Measurements from ENCODE around the gene NOP53.
"Not testable (repeated sequence)": the region's sequence is repeated elsewhere in the genome, so short reads cannot be mapped to it uniquely, and the experiment has no call there.

Gene NOP53

GRCh38 chr19:47765523-47766358, 20.4 kb downstream of the NOP53 start:
- peaks cover 1% of the 10 kb centered on the region for H3K27me3 Mint-ChIP-seq
- no peaks in the 10 kb centered on the region for H3K36me3 Mint-ChIP-seq (ENCODE audit: low read depth)
- no peaks in the 10 kb centered on the region for H3K9me3 Mint-ChIP-seq
- no peak overlapping the region for H3K27ac Mint-ChIP-seq
- intact Hi-C loops (cut with micrococcal nuclease): loop anchor here (1.0 kb wide), 1 partner anchor 23 kb away; no protein-coding TSS in a partner anchor
- no peak overlapping the region for H3K4me3 Mint-ChIP-seq
- no peaks in the 10 kb centered on the region for H3K4me1 Mint-ChIP-seq (ENCODE audit: low read depth)

GRCh38 chr19:47766359-47766620, 20.9 kb downstream of the NOP53 start:
- H3K9me3 Mint-ChIP-seq: no peaks in the 10 kb centered on the region
- H3K27ac Mint-ChIP-seq: no peak overlapping the region
- intact Hi-C loops (cut with micrococcal nuclease): loop anchor here (1.0 kb wide), 1 partner anchor 22 kb away; no protein-coding TSS in a partner anchor
- H3K4me3 Mint-ChIP-seq: no peak overlapping the region
- peaks cover 1% of the 10 kb centered on the region for H3K27me3 Mint-ChIP-seq
- H3K36me3 Mint-ChIP-seq (ENCODE audit: low read depth): no peaks in the 10 kb centered on the region
- no peaks in the 10 kb centered on the region for H3K4me1 Mint-ChIP-seq (ENCODE audit: low read depth)

GRCh38 chr19:47766670-47767069, 21.3 kb downstream of the NOP53 start:
- intact Hi-C loops (cut with micrococcal nuclease): loop anchor here (1.0 kb wide), 1 partner anchor 22 kb away; no protein-coding TSS in a partner anchor
- Mint-ChIP-seq H3K4me3 (no peak overlapping the region), H3K27ac (no peak overlapping the region)

DNA sequence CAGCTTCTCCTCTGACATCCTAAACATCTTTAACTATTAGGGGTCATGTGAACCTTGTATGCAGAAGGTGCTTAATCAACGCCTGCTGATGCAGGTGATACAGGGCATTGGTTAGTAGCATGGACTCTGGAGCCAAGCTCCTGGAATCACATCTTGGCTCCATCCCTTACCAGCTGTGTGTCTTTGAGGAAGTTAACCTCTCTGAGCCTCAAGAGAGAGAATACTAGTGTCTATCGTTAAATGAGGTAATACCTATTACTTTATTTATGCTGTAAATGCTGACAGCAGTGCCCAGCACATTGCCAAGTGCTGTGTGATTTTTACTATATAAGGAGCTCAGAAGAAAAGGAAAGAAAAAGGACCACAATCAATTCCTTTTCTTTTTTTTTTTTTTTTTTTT, 22.0 kb downstream of the NOP53 start:
- Mint-ChIP-seq H3K4me3 (no peak overlapping the region), H3K9me3 (no peaks in the 10 kb centered on the region), H3K27ac (no peak overlapping the region), H3K4me1 (ENCODE audit: low read depth) (no peaks in the 10 kb centered on the region), H3K27me3 (peaks cover 1% of the 10 kb centered on the region), H3K36me3 (ENCODE audit: low read depth) (no peaks in the 10 kb centered on the region)
- intact Hi-C loops (cut with micrococcal nuclease): no loop called here

More at GRCh38 chr19:47766670-47767069, 21.3 kb downstream of the NOP53 start:
- Mint-ChIP-seq H3K36me3 (ENCODE audit: low read depth) (no peaks in the 10 kb centered on the region), H3K4me1 (ENCODE audit: low read depth) (no peaks in the 10 kb centered on the region), H3K9me3 (no peaks in the 10 kb centered on the region), H3K27me3 (peaks cover 1% of the 10 kb centered on the region)

- Mint-ChIP-seq H3K9me3 (no peaks in the 10 kb centered on the region), H3K27ac (no peak overlapping the region), H3K4me3 (no peak overlapping the region), H3K27me3 (peaks cover 1% of the 10 kb centered on the region), H3K36me3 (ENCODE audit: low read depth) (no peaks in the 10 kb centered on the region), H3K4me1 (ENCODE audit: low read depth) (no peaks in the 10 kb centered on the region)
- intact Hi-C loops (cut with micrococcal nuclease): no loop called here
Observed at GRCh38 chr19:47768604-47769003, 23.3 kb downstream of the NOP53 start.

- no peaks in the 10 kb centered on the region for H3K4me1 Mint-ChIP-seq (ENCODE audit: low read depth)
- no peaks in the 10 kb centered on the region for H3K36me3 Mint-ChIP-seq (ENCODE audit: low read depth)
- H3K27me3 Mint-ChIP-seq: peaks cover 1% of the 10 kb centered on the region
- intact Hi-C loops (cut with micrococcal nuclease): no loop called here
- H3K4me3 Mint-ChIP-seq: no peak overlapping the region
- H3K9me3 Mint-ChIP-seq: no peaks in the 10 kb centered on the region
- H3K27ac Mint-ChIP-seq: no peak overlapping the region
Observed at GRCh38 chr19:47769534-47769933, 24.2 kb downstream of the NOP53 start.

DNA sequence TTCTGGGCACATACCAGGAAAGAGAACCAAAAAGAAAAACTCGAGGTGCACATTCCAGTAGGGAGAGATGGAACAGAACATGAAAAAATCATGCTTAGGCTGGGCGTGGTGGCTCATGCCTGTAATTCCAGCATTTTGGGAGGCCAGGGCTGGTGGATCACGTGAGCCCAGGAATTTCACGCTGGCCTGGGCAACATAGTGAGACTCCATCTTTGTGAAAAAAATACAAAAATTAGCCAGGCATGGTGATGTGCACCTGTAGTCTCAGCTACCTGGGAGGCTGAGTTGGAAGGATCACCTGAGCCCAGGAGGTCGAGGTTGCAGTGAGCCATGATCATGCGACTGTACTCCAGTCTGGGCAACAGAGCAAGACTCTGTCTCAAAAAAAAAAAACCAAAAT, 25.9 kb downstream of the NOP53 start:
- H3K9me3 Mint-ChIP-seq; H3K27me3 Mint-ChIP-seq; intact Hi-C loops (cut with micrococcal nuclease); H3K4me1 Mint-ChIP-seq (ENCODE audit: low read depth); H3K4me3 Mint-ChIP-seq; H3K27ac Mint-ChIP-seq; H3K36me3 Mint-ChIP-seq (ENCODE audit: low read depth): not testable (repeated sequence)

DNA sequence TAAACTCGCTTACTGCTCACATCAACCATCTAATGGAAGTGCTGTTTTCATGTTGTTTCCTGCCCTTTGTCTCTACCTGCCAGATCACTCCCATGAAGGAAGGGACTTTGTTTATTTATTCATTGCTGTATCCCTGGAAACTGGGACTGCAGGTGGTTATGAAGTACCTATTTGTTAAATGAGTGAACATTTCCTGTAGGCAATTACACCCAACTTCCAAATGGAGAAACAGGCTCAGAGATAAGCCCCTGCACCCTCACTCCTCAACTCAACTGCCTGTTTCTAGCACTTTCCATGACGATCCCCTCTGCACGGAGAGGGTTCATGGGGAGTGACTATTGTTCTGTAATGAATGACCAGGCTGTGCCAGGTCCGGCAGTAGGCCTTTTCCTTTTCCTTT, 31.2 kb downstream of the NOP53 start:
- H3K9me3 Mint-ChIP-seq: no peaks in the 10 kb centered on the region
- peaks cover 2% of the 10 kb centered on the region for H3K27me3 Mint-ChIP-seq
- peaks cover 23% of the 10 kb centered on the region for H3K36me3 Mint-ChIP-seq (ENCODE audit: low read depth)
- H3K4me3 Mint-ChIP-seq: no peak overlapping the region
- intact Hi-C loops (cut with micrococcal nuclease): no loop called here
- peaks cover 24% of the 10 kb centered on the region for H3K4me1 Mint-ChIP-seq (ENCODE audit: low read depth)
- H3K27ac Mint-ChIP-seq: no peak overlapping the region

DNA sequence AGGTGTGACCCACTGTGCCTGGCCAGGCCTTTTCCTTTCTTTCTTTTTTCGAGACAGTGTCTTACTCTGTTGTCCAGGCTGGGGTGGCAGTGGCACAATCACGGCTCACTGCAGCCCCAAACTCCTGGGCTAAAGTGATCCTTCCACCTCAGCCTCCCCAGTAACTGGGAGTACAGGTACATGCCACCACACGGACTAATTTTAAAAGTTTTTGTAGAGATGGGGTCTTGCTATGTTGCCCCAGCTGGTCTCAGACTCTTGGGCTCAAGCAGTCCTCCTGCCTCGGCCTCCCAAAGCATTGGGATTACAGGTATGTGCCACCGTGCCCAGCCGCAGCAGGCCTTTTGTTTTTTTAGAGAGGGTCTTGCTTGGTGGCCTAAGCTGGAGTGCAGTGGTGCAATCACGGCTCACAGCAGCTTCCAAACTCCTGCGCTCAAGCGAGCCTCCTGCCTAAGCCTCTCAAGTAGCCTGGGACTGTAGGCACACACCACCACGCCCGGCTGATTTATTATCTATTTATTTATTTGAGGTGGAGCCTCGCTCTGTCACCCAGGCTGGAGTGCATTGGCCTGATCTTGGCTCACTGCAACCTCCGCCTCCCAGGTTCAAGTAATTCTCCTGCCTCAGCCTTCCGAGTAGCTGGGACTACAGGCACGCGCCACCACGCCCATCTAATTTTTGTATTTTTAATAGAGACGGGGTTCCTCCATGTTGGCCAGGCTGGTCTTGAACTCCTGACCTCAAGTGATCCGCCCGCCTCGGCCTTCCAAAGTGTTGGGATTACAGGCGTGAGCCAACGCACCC, 32.1 kb downstream of the NOP53 start:
- intact Hi-C loops (cut with micrococcal nuclease); H3K9me3 Mint-ChIP-seq; H3K27me3 Mint-ChIP-seq: not testable (repeated sequence)
- Mint-ChIP-seq H3K4me1 (ENCODE audit: low read depth) (peaks cover 26% of the 10 kb centered on the region), H3K4me3 (peak overlapping the region; percentile 97), H3K36me3 (ENCODE audit: low read depth) (peaks cover 32% of the 10 kb centered on the region), H3K27ac (peak overlapping the region; percentile 91)

GRCh38 chr19:47778049-47778953, 33.0 kb downstream of the NOP53 start, which contains the start of gene SELENOW:
Gene SELENOW (plus strand): TSS chr19:47778703. CDS start chr19:47778786, 83 bp downstream.
- no peaks in the 10 kb centered on the region for H3K9me3 Mint-ChIP-seq
- H3K36me3 Mint-ChIP-seq (ENCODE audit: low read depth): peaks cover 41% of the 10 kb centered on the region
- intact Hi-C loops (cut with micrococcal nuclease): no loop called here
- H3K27ac Mint-ChIP-seq: peak within 1 kb of the TSS; percentile 91
- H3K4me1 Mint-ChIP-seq (ENCODE audit: low read depth): peaks cover 26% of the 10 kb centered on the region
- H3K4me3 Mint-ChIP-seq: peak within 1 kb of the TSS; percentile 97
- H3K27me3 Mint-ChIP-seq: peaks cover 2% of the 10 kb centered on the region

- Mint-ChIP-seq H3K36me3 (ENCODE audit: low read depth) (peaks cover 47% of the 10 kb centered on the region), H3K27ac (peak overlapping the region; percentile 91), H3K27me3 (peaks cover 2% of the 10 kb centered on the region), H3K9me3 (no peaks in the 10 kb centered on the region), H3K4me1 (ENCODE audit: low read depth) (peaks cover 26% of the 10 kb centered on the region), H3K4me3 (peak overlapping the region; percentile 97)
- intact Hi-C loops (cut with micrococcal nuclease): no loop called here
Observed at GRCh38 chr19:47778954-47779351, 33.6 kb downstream of the NOP53 start.

DNA sequence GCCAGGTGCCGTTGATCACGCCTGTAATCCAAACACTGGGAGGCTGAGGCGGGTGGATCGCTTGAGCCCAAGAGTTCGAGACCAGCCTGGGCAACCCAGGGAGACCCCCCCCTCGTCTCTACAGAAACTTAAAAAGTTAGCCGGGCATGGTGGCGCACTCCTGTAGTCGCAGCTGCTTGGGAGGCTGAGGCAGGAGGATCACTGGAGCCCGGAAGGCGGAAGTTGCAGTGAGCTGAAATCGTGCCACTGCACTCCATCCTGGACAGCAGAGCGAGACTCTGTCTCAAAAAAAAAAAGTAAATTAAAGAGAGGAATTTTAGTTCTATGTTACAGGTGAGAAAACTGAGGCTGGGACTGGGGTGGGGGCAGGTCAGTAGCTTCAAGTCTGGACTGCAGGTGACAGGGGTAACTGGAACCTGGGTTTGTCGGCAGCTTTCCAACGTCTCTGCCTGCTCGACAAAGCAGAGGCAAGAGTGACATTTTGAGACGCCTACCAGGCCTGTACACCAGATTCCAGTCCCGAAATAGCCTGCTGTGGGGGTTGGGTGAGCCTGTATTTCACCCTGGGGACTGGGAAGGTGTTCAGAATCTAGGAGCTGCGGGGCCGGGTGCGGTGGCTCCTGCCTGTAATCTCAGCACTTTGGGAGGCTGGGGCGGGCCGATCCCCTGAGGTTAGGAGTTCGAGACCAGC, 34.3 kb downstream of the NOP53 start:
- H3K9me3 Mint-ChIP-seq: no peaks in the 10 kb centered on the region
- intact Hi-C loops (cut with micrococcal nuclease): no loop called here
- peak overlapping the region; percentile 97 for H3K4me3 Mint-ChIP-seq

DNA sequence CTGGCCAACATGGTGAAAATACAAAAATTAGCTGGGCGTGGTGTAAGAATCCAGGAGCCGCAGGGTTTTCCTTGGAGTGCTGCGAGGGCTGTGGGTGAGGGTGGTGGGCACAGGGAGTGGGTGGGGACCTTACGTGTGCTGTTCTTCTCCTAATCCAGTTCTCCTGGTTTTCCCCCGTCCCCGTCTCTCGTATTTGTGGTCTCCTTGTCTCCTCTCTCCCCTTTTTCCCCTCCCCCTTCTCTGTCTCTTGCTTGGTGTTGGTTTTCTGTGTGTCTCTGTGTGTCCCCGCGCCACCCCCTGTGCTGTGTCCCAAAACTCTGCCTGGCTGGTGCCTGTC, 34.8 kb downstream of the NOP53 start:
- peak overlapping the region; percentile 1 for H3K4me3 Mint-ChIP-seq
- H3K9me3 Mint-ChIP-seq: no peaks in the 10 kb centered on the region
- H3K27me3 Mint-ChIP-seq: peaks cover 2% of the 10 kb centered on the region
- no peak overlapping the region for H3K27ac Mint-ChIP-seq
- peaks cover 60% of the 10 kb centered on the region for H3K36me3 Mint-ChIP-seq (ENCODE audit: low read depth)
- intact Hi-C loops (cut with micrococcal nuclease): no loop called here
- H3K4me1 Mint-ChIP-seq (ENCODE audit: low read depth): peaks cover 26% of the 10 kb centered on the region

More for the DNA sequence above, 34.3 kb downstream of the NOP53 start:
- peaks cover 26% of the 10 kb centered on the region for H3K4me1 Mint-ChIP-seq (ENCODE audit: low read depth)
- peaks cover 2% of the 10 kb centered on the region for H3K27me3 Mint-ChIP-seq
- H3K36me3 Mint-ChIP-seq (ENCODE audit: low read depth): peaks cover 54% of the 10 kb centered on the region
- peak overlapping the region; percentile 91 for H3K27ac Mint-ChIP-seq

Data from dendritic cell treated with granulocyte-macrophage colony-stimulating factor and Interleukin-4, amounts not matched to agents 40 ng/mL and 50 ng/mL, for 4 days (primary cell).